ENCODE measurements around the gene CHCHD6.

CHCHD6 gene

GRCh38 chr3:126706631-126707030 lies 2.6 kb downstream of the CHCHD6 start:
- DNase-seq: no peak

- no peak for DNase-seq
Measured at GRCh38 chr3:126711121-126711760, 7.2 kb downstream of the CHCHD6 start.

GRCh38 chr3:126713199-126713598 lies 9.2 kb downstream of the CHCHD6 start:
- DNase-seq: no peak

DNA sequence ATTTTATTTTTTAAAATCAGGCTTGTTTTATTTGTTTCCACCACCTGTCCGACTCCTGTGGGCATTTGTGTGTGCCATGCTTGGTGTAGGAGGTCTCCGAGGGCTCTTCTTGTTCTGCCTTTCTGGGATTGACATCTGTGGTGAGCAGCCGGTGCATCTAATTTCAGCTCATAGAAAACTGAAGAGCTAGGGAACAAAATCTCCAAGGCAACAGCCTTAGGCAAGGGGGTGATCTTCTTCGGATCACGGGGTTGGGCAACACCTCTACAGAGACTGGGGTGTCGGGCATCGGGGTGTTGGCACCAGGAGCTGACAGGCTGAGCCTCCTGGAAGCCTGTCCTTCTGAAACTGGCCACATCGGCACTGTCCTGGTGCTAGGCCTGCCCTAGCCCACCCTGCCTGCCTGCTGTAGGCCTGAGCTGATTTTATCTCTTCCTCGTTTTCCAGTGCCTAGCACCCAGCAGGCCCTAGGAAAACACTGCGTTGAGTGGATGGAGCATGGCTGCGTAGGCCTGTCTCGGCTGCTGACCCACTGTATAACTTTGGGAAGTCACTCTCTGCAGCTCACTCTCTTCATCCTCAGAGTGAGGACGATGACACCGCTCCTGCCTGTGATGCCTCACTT lies 10.3 kb downstream of the CHCHD6 start:
- no peak for DNase-seq

DNA sequence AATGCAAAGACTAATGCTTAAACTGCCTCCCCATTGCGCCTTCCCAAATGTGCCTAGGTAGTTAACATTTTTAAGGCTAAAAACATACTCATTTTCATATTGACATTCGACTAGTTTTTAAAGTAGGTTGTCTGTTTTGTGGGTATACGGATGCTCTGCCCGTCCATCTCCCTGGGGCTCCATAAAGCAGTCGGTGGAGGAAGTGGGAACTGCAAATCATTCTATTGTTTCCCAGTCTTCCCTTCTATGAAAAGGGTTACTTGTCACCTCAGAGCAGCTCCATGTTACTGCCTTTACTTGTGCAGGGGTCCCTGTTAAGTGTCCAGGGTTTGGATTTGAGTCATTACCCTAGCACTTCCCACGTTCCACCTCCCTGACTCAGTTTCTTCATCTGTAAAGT lies 10.9 kb downstream of the CHCHD6 start:
- no peak for DNase-seq

DNA sequence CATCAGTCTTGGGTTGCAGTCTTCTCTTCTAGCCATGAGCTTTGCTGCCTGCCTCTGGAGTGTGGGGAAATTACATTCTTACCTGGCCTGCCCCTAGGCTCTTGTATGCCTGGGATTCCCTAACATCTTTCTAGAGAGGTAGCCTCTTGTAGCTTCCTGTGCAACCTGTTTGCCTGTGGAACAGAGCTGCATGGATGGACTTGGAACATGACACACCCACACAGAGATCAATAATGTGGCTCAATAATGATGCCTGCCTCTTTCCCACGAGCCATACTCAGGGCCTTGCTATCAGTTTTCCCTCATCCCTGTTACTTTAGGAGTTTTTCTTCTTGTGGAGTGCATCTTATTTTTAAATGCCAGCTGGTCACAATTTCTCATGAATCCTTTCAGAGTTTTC lies 11.4 kb downstream of the CHCHD6 start:
- DNase-seq: no peak

DNA sequence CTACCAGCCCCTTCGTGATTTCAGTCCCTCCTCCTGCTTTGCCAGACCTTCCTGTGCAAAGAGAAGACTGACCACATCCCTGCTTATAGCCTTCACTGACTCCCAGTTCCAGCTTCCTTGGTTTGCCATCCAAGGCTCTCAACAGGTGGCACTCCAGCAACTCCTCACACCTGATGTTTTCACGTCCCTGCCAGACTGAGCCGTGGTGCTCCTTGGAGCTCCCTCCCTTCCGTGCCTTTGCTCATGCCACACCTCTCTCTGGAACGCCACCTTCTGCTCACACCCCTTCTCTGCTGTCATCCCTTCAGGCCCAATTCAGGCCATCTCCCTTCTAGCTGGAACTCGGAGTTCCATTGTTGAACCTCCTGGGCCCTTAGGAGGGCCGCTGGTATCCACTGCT lies 12.0 kb downstream of the CHCHD6 start:
- DNase-seq: no peak

GRCh38 chr3:126718561-126719445 lies 14.8 kb downstream of the CHCHD6 start:
- DNase-seq: no peak

GRCh38 chr3:126720596-126720995 lies 16.6 kb downstream of the CHCHD6 start:
- no peak for DNase-seq

GRCh38 chr3:126721246-126721645 lies 17.2 kb downstream of the CHCHD6 start:
- DNase-seq: no peak

- DNase-seq: no peak
Measured at GRCh38 chr3:126723237-126723636, 19.2 kb downstream of the CHCHD6 start.

- DNase-seq: no peak
Measured at GRCh38 chr3:126723801-126724200, 19.8 kb downstream of the CHCHD6 start.

GRCh38 chr3:126728680-126729079 lies 24.6 kb downstream of the CHCHD6 start:
- no peak for DNase-seq

GRCh38 chr3:126730376-126730775 lies 26.3 kb downstream of the CHCHD6 start:
- DNase-seq: no peak

DNA sequence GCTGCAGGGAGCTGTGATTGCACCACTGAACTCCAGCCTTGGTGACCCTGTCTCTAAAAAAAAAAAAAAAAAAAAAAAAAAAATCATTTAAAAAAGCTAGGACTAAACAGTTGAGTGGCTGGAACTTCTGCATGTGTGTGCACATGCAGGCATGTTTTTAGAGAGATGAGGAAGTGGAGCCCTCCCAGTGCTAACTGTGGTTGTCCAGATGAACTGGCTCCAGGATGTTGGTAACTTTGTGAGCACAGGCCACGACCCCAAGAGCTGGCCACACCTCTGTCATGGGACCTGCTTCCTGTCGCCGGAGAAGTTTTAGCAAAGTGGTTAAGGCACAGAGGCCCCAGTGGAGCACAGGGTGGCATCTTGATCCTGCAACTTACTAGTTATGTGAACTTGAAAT lies 27.0 kb downstream of the CHCHD6 start:
- no peak for DNase-seq

GRCh38 chr3:126732281-126733060 lies 28.4 kb downstream of the CHCHD6 start:
- no peak for DNase-seq

- no peak for DNase-seq
Measured at GRCh38 chr3:126733061-126733430, 29.0 kb downstream of the CHCHD6 start.

DNA sequence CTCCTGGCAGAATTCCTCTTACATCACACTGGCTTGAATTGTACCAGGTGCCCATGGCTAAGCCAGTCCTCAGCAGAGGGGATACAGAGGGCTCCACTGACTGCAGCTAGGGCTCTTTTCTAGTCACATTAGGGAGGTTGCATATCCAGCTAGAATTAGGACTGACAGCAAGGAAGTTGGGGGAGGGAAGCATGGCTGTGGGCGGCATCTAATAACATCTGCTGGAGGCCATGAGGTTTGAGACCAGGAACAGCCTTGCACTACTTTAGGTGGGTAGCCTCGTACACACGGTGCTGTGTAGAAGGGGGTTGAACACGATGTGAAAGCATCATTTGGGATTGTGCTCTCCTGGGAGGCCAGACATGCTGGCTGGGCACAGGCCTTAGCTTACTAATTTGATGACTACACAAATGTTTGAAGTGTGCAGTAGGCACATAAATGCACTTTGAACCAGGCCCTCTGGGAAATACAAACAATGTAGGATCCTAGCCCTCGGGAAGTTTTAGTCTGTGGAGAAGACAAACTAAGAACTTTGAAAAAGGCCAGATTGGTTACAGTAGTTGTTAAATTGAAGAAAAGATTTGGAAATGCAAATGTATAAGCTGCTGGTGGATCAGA lies 30.2 kb downstream of the CHCHD6 start:
- no peak for DNase-seq

GRCh38 chr3:126737527-126737926 lies 33.5 kb downstream of the CHCHD6 start:
- no peak for DNase-seq

DNA sequence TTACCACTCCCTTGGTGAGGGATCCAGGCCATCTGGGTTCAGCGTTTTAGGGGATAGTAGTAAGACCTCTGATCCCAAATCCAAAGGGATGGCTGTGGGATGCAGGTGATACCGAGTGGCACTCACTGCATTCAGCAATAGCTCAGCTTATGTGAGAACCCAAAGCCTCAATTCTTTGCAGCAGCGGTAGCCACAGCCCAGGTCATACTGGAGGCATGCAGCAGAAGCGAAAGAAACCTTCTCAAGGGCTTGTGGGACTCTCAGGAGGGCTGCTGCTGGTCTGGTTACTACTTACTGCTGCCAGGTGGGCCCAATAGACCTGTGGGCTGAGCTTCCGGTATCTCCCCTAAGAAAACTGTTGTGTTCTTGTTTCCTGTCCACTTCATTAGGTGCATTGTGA lies 38.0 kb downstream of the CHCHD6 start:
- no peak for DNase-seq

DNA sequence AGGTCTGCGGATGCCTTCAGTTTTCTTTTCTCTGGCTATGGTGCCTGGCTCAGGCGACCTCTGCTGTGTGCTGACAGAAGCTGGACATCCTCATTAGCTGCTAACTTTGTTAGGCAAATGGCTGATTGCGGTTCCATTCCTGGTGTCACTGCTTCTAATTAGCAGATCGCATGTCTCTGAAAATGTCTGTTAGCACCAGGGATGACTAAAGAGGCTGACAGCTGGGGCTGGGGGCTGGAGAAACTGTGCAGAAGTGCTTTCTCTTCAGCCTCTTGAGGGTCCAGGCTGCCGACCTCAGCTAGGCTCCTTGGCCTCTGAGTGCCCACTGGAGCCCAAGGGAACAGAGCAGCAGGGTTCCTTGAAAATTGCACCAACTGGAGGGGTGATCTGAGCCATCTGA lies 39.3 kb downstream of the CHCHD6 start:
- no peak for DNase-seq

- no peak for DNase-seq
Measured at GRCh38 chr3:126743781-126744180, 39.7 kb downstream of the CHCHD6 start.
